ENCODE measurements around the gene RHOBTB3.

DNA sequence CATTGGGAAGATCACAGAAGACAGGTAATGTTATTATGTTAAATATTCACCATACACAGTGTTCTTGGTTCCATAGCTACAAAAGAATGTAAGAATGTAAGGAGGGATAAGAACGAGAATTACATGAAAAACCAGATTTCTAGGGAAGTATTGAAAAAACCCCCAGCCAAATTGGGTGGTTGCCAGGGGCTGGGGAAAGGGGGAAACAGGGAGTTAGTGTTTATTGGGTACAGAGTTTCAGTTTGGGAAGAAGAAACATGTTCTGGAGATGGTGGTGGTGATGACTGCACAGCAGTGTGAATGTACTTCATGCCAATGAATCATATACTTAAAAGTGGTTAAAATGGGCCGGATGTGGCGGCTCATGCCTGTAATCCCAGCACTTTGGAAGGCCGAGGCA, 51.0 kb downstream of the RHOBTB3 start:
- TF ChIP-seq CTCF (IDR thresholded peaks at IDR 0.05 in 2 of 3, conservative IDR thresholded peaks at IDR 0.05 in 1 of 3; ENCODE audit: borderline replicate concordance in 1 of 3, insufficient read depth in 1 of 3, low read depth in 2 of 3, low read length in 2 of 3) (no peak), POLR2A (IDR thresholded peaks at IDR 0.05; ENCODE audit: borderline replicate concordance, extremely low read depth, insufficient read depth, insufficient read length) (no peak), EZH2 (IDR thresholded peaks at IDR 0.05) (no peak), ELF1 (IDR thresholded peaks at IDR 0.05; ENCODE audit: borderline replicate concordance, low read depth) (no peak), EZH2phosphoT487 (IDR thresholded peaks at IDR 0.05; ENCODE audit: borderline replicate concordance) (no peak), ZNF274 (IDR thresholded peaks at IDR 0.05; ENCODE audit: low read depth, low read length) (no peak), POLR2AphosphoS5 (IDR thresholded peaks at IDR 0.05; ENCODE audit: low read depth, low read length) (no peak), REST (IDR thresholded peaks at IDR 0.05; ENCODE audit: low read depth) (no peak), EGR1 (IDR thresholded peaks at IDR 0.05; ENCODE audit: low read depth) (no peak), FOSL1 (IDR thresholded peaks at IDR 0.05; ENCODE audit: low read depth) (no peak)
- TF ChIP-seq, protein P1, sequence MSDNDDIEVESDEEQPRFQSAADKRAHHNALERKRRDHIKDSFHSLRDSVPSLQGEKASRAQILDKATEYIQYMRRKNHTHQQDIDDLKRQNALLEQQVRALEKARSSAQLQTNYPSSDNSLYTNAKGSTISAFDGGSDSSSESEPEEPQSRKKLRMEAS (IDR thresholded peaks at IDR 0.05), result no peak
- TF ChIP-seq, protein P2, sequence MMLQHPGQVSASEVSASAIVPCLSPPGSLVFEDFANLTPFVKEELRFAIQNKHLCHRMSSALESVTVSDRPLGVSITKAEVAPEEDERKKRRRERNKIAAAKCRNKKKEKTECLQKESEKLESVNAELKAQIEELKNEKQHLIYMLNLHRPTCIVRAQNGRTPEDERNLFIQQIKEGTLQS (IDR thresholded peaks at IDR 0.05), result no peak
